HFF-Myc (cell line): Measurements from ENCODE around the gene ADAMTSL1.

ENCODE experiments used
- DNase-seq: peaks from one replicate; pipeline ENCODE4 v3.0.0-alpha.2; 2011; ENCODE audit warnings: low read depth; ENCODE audit errors: extremely low read depth
- H3K4me3 ChIP-seq: replicated peaks from 2 replicates; pipeline ENCODE4 v1.5.1; 2011; ENCODE audit warnings: low read depth, mild to moderate bottlenecking, control low read depth, low read length
- TF ChIP-seq, protein P1 (sequence below): IDR thresholded peaks from 2 replicates; pipeline ENCODE4 v1.5.1; 2012; ENCODE audit warnings: mild to moderate bottlenecking, low read depth, low read length, control low read depth; ENCODE audit errors: missing control alignments

Gene ADAMTSL1

DNA sequence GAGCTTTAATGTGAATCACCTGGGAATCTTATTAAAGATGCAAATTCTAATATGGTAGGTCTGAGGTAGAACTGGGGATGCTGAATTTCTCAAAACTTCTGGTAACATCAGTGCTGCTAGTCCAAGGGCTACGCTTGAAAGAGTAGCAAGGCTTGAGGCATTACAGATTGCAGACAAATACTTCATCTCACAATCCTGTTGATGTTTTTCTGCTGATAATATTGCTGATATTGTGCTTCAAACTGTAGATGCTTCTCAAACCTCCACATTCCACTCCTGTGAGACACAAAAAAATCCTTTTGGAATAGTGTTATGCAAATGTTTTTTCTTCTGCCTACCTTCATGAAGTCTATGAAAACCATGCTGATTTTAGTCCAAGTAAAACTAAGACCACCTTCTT is 419.5 kb downstream of the ADAMTSL1 start:
- TF ChIP-seq, protein P1, sequence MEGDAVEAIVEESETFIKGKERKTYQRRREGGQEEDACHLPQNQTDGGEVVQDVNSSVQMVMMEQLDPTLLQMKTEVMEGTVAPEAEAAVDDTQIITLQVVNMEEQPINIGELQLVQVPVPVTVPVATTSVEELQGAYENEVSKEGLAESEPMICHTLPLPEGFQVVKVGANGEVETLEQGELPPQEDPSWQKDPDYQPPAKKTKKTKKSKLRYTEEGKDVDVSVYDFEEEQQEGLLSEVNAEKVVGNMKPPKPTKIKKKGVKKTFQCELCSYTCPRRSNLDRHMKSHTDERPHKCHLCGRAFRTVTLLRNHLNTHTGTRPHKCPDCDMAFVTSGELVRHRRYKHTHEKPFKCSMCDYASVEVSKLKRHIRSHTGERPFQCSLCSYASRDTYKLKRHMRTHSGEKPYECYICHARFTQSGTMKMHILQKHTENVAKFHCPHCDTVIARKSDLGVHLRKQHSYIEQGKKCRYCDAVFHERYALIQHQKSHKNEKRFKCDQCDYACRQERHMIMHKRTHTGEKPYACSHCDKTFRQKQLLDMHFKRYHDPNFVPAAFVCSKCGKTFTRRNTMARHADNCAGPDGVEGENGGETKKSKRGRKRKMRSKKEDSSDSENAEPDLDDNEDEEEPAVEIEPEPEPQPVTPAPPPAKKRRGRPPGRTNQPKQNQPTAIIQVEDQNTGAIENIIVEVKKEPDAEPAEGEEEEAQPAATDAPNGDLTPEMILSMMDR = no peak
- DNase-seq = no peak
- H3K4me3 ChIP-seq = no peak overlapping the region

DNA sequence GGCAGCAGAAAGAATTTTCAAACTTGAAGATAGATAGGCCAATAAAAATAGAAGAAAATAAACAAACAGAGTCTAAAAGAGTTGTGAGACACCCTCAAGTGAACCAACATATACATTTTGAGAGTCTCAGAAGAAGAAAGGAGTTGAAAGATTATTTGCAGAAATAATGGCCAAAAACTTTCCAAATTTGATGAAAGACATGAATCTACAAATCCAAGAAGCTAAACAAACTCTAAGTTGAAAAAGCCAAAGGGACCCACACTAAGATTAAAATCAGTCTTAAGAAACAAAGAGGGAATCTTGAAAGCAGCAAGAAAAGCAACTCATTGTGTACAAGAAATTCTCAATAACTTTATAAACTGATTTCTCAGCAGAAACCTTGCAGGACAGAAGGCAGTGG is 422.1 kb downstream of the ADAMTSL1 start:
- DNase-seq = no peak
- TF ChIP-seq, protein P1 = no peak
- no peak overlapping the region for H3K4me3 ChIP-seq

DNA sequence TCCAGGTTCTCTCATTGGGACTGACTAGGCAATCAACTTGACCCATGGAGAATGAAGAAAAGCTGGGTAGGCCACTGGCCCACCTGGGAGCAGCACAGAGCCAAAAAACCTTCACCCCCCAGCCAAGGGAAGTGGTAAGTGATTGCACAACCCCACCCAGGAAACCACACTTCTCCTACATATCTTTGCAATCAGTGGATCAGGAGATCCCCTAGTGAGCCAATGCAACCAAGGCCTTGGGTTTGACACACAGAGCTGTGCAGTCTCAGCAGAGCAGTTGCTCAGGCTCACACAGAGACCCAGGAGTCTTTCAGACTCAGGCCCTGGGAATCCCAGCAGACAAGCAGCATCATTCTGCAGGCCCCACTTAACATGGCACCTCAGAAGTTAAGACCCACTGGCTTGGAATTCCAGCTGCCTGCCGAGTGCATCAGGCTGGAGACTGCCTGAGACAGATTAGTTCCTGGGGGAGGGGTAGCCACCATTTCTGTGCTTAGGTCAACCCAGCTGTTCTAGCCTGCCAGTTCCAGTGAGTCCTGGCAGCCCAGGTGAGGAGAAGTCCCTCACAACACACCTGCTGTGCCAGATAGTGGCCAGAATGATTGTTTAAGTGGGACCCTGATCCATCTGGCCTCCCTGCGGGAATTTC is 422.7 kb downstream of the ADAMTSL1 start:
- TF ChIP-seq, protein P1 = no peak
- no peak overlapping the region for H3K4me3 ChIP-seq
- no peak for DNase-seq

DNA sequence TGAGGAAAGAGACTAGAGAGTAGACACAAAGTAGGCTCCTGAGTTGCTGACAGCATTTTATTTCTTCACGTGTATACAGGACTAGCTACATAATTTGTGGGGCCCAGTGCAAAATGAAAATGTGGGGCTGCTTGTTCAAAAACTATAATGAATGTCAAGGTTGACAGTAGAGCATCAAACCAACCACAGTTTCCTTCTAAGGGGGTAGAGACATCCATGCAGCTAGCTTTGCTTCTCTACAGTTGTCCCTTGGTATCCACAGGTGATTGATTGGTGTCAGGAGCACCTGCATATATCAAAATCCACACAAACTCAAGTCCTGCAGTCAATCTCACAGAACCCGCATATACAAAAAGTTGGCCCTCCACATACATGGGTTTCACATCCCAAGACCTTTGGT is 429.5 kb downstream of the ADAMTSL1 start:
- DNase-seq = no peak
- TF ChIP-seq, protein P1 = no peak
- no peak overlapping the region for H3K4me3 ChIP-seq

DNA sequence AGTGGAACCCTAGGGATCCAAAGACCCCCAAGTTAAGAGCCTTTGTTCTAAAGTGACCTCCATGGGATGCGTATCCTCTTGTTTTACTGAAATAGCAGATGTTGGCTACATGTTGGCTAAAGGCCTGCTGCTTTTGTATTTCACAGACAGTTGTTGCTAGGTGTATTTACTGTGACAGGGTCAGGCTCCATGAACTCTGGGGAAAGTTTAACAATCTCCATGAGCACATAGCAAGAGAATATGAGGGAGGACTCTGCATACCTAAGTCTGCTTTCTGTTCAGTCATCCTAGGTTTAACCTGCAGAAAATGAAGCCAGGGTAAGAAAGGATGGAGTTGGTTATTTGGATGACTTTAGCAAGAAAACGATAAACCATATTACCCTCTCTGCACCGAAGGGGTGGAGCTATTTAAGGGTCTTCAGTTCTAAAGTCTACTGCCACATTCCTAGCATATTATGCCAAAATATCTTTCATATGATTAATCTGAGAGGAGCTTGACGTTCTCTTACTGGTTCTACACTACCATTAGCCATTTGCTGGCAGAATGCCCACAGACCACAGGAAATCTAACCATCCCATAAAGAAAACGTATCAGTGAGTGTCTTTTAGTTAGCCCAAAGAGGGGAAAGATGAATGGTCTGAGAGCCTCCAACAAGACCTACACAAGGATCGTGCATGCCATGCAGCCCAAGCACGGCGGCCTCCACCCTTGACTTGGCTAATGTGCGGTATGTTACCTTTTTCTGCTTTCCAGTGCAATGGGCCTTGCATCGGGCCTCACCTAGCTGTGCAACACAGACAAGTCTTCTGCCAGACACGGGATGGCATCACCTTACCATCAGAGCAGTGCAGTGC is 431.3 kb downstream of the ADAMTSL1 start:
- no peak for DNase-seq

DNA sequence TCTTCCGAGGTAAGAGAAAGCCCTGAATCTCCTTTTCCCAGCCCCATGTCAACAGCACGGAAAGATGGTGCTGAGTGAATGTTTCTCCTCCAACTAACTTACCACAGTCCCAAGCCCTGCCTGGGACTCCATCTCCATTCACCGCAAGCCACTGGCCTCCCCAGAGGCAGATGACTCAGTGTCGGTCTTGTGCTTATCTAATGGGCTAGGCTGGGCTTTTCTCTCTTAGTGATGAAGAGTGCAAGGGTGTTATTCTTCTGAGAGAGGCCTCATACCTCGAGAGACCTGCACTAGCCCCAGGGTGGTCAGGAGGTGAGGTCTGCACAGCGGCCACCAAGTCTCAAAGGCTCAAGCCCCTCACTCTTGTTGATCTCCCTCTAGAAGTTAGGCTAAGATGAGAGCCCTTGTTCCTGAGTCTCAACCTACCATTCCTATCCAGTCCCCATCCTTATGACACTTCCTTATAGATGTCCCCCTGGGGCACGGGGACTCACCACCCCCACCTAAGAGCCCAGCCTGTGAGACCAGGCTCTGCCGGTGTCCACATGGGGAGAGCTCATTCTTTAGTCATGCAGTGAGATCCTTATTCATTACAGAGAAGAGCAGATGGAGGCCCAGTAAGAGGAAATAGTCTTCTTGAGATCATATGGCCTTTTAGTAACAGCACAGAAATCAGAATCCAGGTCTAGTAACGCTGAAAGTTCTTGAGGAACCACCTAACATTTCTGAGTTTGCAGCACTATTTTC is 432.1 kb downstream of the ADAMTSL1 start:
- DNase-seq = no peak
- TF ChIP-seq, protein P1 = no peak
- H3K4me3 ChIP-seq = no peak overlapping the region

More for the DNA sequence above, 431.3 kb downstream of the ADAMTSL1 start:
- H3K4me3 ChIP-seq = no peak overlapping the region
- TF ChIP-seq, protein P1 = no peak
